ENCODE measurements around the gene DNHD1.

DNA sequence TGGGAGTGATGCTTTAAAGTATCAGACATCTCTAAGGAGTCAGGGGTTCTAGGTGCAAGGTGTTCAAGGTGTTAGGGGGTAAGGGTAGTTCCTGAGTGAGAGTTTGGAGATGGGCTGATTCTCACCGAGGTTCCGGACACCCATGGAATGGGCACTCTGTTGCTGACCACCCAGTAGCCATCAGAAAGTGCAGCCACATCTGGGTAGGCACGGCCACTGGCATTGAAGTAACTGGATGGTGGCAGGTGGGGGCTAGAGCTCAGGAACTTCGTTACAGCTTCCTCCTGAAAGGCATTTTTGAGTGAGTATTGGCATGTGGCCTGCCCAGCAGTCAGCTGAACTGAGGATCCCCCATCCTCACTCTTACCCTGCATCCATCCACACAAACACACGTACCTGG, 118.0 kb downstream of the DNHD1 start:
- TF ChIP-seq CTCF (IDR thresholded peaks at IDR 0.05 in 2 of 3, conservative IDR thresholded peaks at IDR 0.05 in 1 of 3; ENCODE audit: insufficient read depth in 2 of 3, low read depth in 1 of 3, low read length in 3 of 3) (no peak), KLF16 (IDR thresholded peaks at IDR 0.05) (no peak), NR3C1 (CRISPR knock-in tag; IDR thresholded peaks at IDR 0.05) (no peak)
